ENCODE measurements around the gene OR6V1. TPM values are rescaled to one million over a fixed set of nuclear protein-coding genes. Genes with fewer than 3 reads are reported as not detected.

Gene OR6V1
- total and polyA plus RNA-seq, 8 donors = not detected

- ATAC-seq = peak; percentile 27
- no peak for DNase-seq
- Histone ChIP-seq H3K4me3 (no peak overlapping the region), H3K4me1 (peaks cover 0 to 3% of the 10 kb centered on the region in 2 donors), H3K36me3 (no peaks in the 10 kb centered on the region), H3K27me3 (no peaks in the 10 kb centered on the region), H3K9me3 (no peaks in the 10 kb centered on the region), H3K27ac (no peak overlapping the region)
- intact Hi-C loops (cut with DNase I) = no loop called here
- no peak for TF ChIP-seq CTCF (IDR thresholded peaks at IDR 0.05)
Measured at GRCh38 chr7:143047326-143047725, 4.8 kb upstream of the OR6V1 start.

- Histone ChIP-seq H3K27me3 (no peaks in the 10 kb centered on the region), H3K9me3 (no peaks in the 10 kb centered on the region), H3K4me3 (no peak overlapping the region), H3K4me1 (peaks cover 0 to 3% of the 10 kb centered on the region in 2 donors), H3K36me3 (no peaks in the 10 kb centered on the region), H3K27ac (no peak overlapping the region)
- ATAC-seq (no peak), DNase-seq (no peak)
- no peak for TF ChIP-seq CTCF (IDR thresholded peaks at IDR 0.05)
- intact Hi-C loops (cut with DNase I) = no loop called here
Measured at GRCh38 chr7:143048827-143049226, 3.3 kb upstream of the OR6V1 start.

- intact Hi-C loops (cut with DNase I) = no loop called here
- Histone ChIP-seq H3K4me1 (peaks cover 0 to 3% of the 10 kb centered on the region in 2 donors), H3K27me3 (no peaks in the 10 kb centered on the region), H3K27ac (no peak overlapping the region), H3K36me3 (no peaks in the 10 kb centered on the region), H3K4me3 (no peak overlapping the region), H3K9me3 (no peaks in the 10 kb centered on the region)
- DNase-seq (peak in 1 of 4 donors; percentile 2), ATAC-seq (no peak)
- no peak for TF ChIP-seq CTCF (IDR thresholded peaks at IDR 0.05)
Measured at GRCh38 chr7:143049362-143049761, 2.8 kb upstream of the OR6V1 start.

GRCh38 chr7:143050931-143051330, 1.2 kb upstream of the OR6V1 start:
- no peak overlapping the region for H3K4me3 ChIP-seq
- no peak for TF ChIP-seq CTCF (IDR thresholded peaks at IDR 0.05)
- intact Hi-C loops (cut with DNase I) = no loop called here
- H3K27ac ChIP-seq = no peak overlapping the region
- no peaks in the 10 kb centered on the region for H3K9me3 ChIP-seq
- peaks cover 0 to 3% of the 10 kb centered on the region in 2 donors for H3K4me1 ChIP-seq
- DNase-seq = no peak
- H3K27me3 ChIP-seq = no peaks in the 10 kb centered on the region
- ATAC-seq = no peak
- no peaks in the 10 kb centered on the region for H3K36me3 ChIP-seq

GRCh38 chr7:143054621-143055020, 2.5 kb downstream of the OR6V1 start:
- Histone ChIP-seq H3K27ac (no peak overlapping the region), H3K36me3 (no peaks in the 10 kb centered on the region), H3K4me1 (no peaks in the 10 kb centered on the region), H3K4me3 (no peak overlapping the region), H3K9me3 (no peaks in the 10 kb centered on the region), H3K27me3 (no peaks in the 10 kb centered on the region)
- intact Hi-C loops (cut with DNase I) = no loop called here
- no peak for DNase-seq
- TF ChIP-seq CTCF (IDR thresholded peaks at IDR 0.05) = no peak
- ATAC-seq = no peak
